Mesothelial cell of epicardium (in vitro differentiated cells): Measurements from ENCODE around the gene DNAJA3. TPM values are rescaled to one million over a fixed set of nuclear protein-coding genes. Genes with fewer than 3 reads are reported as not detected.

ENCODE experiments used
- DNase-seq, 2 experiments: peaks; one replicate each; pipeline ENCODE4 v3.0.0; 2021; ENCODE audit warnings: low spot score in 2 of 2; ENCODE audit not compliant: unreplicated experiment in 2 of 2
- H3K27ac Mint-ChIP-seq: 2 replicates; pipeline ENCODE4 v1.8.0; 2021; ENCODE audit warnings: mixed read lengths
- H3K27me3 Mint-ChIP-seq: 2 replicates; pipeline ENCODE4 v1.8.0; 2021; ENCODE audit warnings: low read depth, mixed read lengths
- H3K36me3 Mint-ChIP-seq: 2 replicates; pipeline ENCODE4 v1.8.0; 2021; ENCODE audit warnings: mixed read lengths
- H3K4me1 Mint-ChIP-seq: 2 replicates; pipeline ENCODE4 v1.8.0; 2021; ENCODE audit warnings: mixed read lengths
- H3K4me3 Mint-ChIP-seq: 2 replicates; pipeline ENCODE4 v1.8.0; 2021; ENCODE audit warnings: mild to moderate bottlenecking, moderate library complexity, mixed read lengths
- H3K9me3 Mint-ChIP-seq: 2 replicates; pipeline ENCODE4 v1.8.0; 2021; ENCODE audit warnings: mixed read lengths
- total RNA-seq: library from RNA; stranded (reverse); gene quantifications from 3 replicates; pipeline ENCODE4 v1.2.1, GENCODE V29; 2021
- TF ChIP-seq, protein P1 (sequence below): fragments of 200-600 bp; sonication (generic); IDR thresholded peaks from one replicate; pipeline ENCODE4 v1.5.0; 2021; ENCODE audit warnings: antibody characterized with exemption; ENCODE audit not compliant: unreplicated experiment

DNAJA3 gene
- total RNA-seq, 1 donor from 2014 or later: 35.3 TPM

DNA sequence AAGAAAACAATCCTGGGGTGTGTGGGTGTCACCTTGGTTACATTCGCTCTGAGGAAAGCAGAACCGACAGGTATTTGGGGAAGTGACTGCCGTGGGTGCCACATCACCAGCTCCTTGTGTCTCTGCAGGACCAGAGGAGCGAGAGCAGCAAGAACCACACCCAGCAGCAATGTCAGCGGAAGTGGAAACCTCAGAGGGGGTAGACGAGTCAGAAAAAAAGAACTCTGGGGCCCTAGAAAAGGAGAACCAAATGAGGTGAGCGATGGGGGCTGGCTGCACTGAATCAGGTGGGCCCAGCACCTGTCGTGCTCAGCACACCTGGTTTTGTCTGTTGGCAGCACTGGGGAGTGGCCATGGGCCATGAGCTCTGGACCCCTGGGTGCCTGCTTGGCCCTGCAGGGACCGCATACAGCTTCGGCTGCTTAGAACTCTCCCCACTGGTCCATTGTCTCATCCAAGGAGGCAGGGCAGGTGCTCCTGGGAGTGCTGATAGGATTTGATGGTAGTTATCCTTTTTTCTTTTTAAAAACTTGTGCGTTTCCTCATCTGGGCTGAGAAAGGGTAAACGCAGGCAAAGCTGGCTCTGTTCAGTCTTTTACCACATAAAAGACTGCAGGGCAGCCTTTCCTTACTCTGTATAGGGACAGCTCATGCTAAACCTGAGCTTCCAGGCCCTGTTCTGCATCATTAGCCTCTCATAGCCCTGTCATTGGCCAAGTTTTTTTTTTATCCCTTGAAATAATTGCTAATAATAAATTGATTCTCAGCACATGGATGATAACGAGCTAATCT is 79.9 kb downstream of the DNAJA3 start:
- no peak overlapping the region for H3K4me3 Mint-ChIP-seq
- TF ChIP-seq, protein P1, sequence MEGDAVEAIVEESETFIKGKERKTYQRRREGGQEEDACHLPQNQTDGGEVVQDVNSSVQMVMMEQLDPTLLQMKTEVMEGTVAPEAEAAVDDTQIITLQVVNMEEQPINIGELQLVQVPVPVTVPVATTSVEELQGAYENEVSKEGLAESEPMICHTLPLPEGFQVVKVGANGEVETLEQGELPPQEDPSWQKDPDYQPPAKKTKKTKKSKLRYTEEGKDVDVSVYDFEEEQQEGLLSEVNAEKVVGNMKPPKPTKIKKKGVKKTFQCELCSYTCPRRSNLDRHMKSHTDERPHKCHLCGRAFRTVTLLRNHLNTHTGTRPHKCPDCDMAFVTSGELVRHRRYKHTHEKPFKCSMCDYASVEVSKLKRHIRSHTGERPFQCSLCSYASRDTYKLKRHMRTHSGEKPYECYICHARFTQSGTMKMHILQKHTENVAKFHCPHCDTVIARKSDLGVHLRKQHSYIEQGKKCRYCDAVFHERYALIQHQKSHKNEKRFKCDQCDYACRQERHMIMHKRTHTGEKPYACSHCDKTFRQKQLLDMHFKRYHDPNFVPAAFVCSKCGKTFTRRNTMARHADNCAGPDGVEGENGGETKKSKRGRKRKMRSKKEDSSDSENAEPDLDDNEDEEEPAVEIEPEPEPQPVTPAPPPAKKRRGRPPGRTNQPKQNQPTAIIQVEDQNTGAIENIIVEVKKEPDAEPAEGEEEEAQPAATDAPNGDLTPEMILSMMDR: no peak

More for the DNA sequence above, 79.9 kb downstream of the DNAJA3 start:
- peaks cover 2% of the 10 kb centered on the region for H3K36me3 Mint-ChIP-seq
- peaks cover 6% of the 10 kb centered on the region for H3K4me1 Mint-ChIP-seq
- H3K27ac Mint-ChIP-seq: no peak overlapping the region
- DNase-seq: no peak
- no peaks in the 10 kb centered on the region for H3K9me3 Mint-ChIP-seq
- H3K27me3 Mint-ChIP-seq: no peaks in the 10 kb centered on the region

Other genes with a start within 250 kb of the DNAJA3 start
- 1.7 to 1.8 TPM (median 1.8 TPM) in 3 replicates for gene SRL, start 183.8 kb upstream of the DNAJA3 start, total RNA-seq
- gene TFAP4, start 152.8 kb upstream of the DNAJA3 start, total RNA-seq: 28.8 to 33.7 TPM (median 29.5 TPM) in 3 replicates
- 78.2 to 80.3 TPM (median 79.6 TPM) in 3 replicates for gene GLIS2, start 109.8 kb upstream of the DNAJA3 start, total RNA-seq
- gene PAM16, start 74.5 kb upstream of the DNAJA3 start, total RNA-seq: 31.8 to 35.6 TPM (median 33.6 TPM) in 3 replicates
- gene VASN, start 54.0 kb upstream of the DNAJA3 start, total RNA-seq: 36.7 to 37.6 TPM (median 37.5 TPM) in 3 replicates
- 32.9 to 35.1 TPM (median 34.1 TPM) in 3 replicates for gene CORO7, start 9.3 kb upstream of the DNAJA3 start, total RNA-seq
- 55.3 to 59.1 TPM (median 56.0 TPM) in 3 replicates for gene NMRAL1, start 48.8 kb downstream of the DNAJA3 start, total RNA-seq
- 26.3 to 30.9 TPM (median 27.5 TPM) in 3 replicates for gene HMOX2, start 50.5 kb downstream of the DNAJA3 start, total RNA-seq
- 24.2 to 28.2 TPM (median 27.0 TPM) in 3 replicates for gene CDIP1, start 112.9 kb downstream of the DNAJA3 start, total RNA-seq
- 0.45 to 0.95 TPM (median 0.58 TPM) in 3 replicates for gene C16orf96, start 130.5 kb downstream of the DNAJA3 start, total RNA-seq
- gene UBALD1, start 189.0 kb downstream of the DNAJA3 start, total RNA-seq: 51.3 to 59.3 TPM (median 53.1 TPM) in 3 replicates
- 110 to 121 TPM (median 117 TPM) in 3 replicates for gene MGRN1, start 199.0 kb downstream of the DNAJA3 start, total RNA-seq